Germinal center (tissue), 1 donor: Measurements from ENCODE around the gene EIF3D.

ENCODE experiments used
- DNase-seq: peaks from one replicate; pipeline ENCODE4 v3.0.0; 2012; ENCODE audit warnings: mixed read lengths, low spot score

EIF3D gene

GRCh38 chr22:36506637-36507517 is 22.1 kb downstream of the EIF3D start, which contains the start of gene FOXRED2:
Gene FOXRED2 (minus strand): TSS chr22:36507040. CDS start chr22:36506422, 618 bp downstream.
- peak; percentile 97 for DNase-seq

- DNase-seq: no peak
These were observed 22.8 kb downstream of the EIF3D start for GRCh38 chr22:36505998-36506635.

GRCh38 chr22:36497910-36498665 is 30.9 kb downstream of the EIF3D start:
- no peak for DNase-seq

DNA sequence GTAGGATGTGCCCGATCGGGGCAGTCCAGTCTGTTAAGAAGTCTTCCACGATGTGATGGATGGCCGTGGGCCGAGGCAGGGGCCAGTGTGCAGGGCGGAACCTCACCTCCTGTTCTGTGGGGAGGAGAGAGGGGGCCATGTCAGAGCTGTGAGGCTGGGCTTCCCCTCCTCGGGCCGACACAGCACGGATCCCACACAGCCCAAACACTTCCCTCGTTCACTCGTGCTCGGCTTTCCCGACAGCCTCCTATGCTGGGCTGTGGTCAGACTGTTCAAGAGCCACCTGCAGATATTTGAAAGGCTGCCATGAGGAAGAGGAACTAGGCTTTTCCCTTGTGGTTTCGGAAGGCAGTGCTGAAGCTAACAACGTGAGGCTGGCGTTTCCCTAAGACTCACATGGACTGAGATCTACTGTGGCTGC is 35.3 kb downstream of the EIF3D start:
- DNase-seq: peak; percentile 70

DNA sequence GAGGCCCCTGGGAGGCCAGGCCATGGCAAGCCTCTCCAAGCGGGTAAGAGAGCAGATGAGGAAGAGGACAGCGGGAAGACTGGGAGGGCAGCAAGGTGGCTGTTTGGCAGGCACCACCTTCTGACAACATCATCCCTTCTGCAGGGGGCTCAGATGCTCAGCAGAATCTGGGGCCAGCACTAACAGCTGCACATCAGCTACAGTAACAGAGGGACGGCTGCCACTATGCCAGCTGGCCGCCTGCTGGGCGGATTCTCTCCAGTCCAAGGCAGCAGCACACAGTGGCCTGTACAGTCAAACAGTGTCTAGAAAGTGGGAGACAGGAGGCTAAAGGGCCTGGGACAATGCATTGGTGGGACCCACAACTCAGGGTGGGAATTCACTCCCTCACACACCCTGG is 36.9 kb downstream of the EIF3D start:
- DNase-seq: no peak

GRCh38 chr22:36491155-36491554 is 37.8 kb downstream of the EIF3D start:
- DNase-seq: no peak

- no peak for DNase-seq
These were observed 42.2 kb downstream of the EIF3D start for GRCh38 chr22:36486619-36487384.

DNA sequence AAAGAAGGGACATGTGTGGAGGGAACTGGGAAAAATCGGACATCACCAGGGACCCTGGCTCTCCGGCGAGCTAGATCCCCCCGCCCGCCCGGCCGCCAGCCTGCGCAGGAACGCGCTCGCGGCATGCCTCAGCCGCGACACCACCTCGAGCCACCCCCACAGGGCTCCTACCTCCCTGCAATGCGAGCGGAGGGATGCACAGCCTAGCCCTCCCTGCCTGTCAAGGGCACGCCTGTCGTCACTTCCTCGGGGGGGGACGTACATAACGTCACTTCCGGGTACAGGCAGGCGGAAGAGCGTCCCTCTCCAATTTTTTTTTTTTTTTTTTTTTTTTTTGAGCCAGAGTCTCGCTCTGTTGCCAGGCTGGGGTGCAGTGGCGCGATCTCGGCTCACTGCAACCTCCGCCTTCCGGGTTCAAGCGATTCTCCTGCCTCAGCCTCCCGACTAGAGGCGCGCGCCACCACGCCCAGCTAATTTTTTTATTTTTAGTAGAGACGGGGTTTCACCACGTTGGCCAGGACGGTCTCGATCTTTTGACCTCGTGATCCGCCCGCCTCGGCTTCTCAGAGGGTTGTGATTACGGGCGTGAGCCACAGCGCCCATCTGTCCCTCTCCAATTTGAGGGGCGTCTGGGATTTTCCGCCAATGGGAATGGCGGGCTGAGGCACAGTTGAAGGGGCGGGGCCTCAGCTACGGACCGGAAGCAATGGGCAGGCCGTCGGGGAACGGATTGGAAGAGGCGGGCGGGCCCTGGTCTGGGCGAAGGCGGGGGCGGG is 47.4 kb downstream of the EIF3D start, which contains the start of gene TXN2:
Gene TXN2, minus strand, starts transcription at position 248 of the 776 bp plus-strand sequence. CDS start 803 bp downstream, outside the sequence.
- peak; percentile 96 for DNase-seq

GRCh38 chr22:36480941-36481392 is 48.0 kb downstream of the EIF3D start:
- DNase-seq: no peak

- no peak for DNase-seq
These were observed 50.0 kb downstream of the EIF3D start for GRCh38 chr22:36478966-36479365.

GRCh38 chr22:36475341-36475740 is 53.6 kb downstream of the EIF3D start:
- no peak for DNase-seq

- no peak for DNase-seq
These were observed 56.3 kb downstream of the EIF3D start for GRCh38 chr22:36472689-36473088.

DNA sequence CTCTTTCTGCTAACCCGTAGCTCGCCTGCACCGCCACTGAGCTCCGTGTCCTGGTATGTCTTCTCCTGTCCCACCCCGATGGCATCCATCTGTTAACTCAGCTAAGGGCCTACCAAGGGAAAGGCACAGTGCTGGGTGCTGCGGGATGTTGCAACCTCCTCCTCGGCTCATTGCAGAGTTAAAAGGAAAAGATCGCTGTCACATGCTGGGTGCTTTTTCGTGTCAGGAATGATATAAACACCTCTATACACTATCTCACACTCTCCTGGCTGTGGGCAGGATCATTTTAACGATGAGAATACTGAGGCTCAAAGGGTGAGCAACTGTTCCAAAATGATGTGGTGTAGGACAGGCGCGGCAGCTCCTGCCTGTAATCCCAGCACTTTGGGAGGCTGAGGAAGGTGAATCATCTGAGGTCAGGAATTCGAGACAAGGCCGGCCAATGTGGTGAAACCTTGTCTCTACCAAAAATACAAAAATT is 57.6 kb downstream of the EIF3D start:
- DNase-seq: no peak

GRCh38 chr22:36470994-36471331 is 58.0 kb downstream of the EIF3D start:
- no peak for DNase-seq

GRCh38 chr22:36470162-36470993 is 58.6 kb downstream of the EIF3D start:
- DNase-seq: peak; percentile 80

- no peak for DNase-seq
These were observed 59.8 kb downstream of the EIF3D start for GRCh38 chr22:36469094-36469710.

DNA sequence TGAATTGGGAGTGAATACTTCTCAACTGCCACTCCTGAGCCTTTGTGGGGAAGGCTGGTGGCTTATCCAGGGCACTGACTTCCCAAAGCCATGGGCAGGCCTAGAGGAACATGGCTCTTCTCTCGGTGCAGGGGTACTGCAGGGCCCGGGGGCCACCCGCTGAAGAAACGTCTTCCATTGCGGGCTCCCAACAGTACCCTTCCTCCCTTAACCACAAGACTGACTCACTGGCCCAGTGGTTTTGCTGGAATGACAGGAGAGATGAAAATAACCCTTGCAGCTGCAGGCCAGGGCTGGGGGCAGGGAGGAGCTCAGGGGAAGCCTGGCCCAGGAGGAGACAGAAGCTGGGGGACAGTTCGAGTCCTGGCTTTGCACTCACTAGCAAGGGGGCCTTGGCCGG is 61.0 kb downstream of the EIF3D start:
- no peak for DNase-seq

DNA sequence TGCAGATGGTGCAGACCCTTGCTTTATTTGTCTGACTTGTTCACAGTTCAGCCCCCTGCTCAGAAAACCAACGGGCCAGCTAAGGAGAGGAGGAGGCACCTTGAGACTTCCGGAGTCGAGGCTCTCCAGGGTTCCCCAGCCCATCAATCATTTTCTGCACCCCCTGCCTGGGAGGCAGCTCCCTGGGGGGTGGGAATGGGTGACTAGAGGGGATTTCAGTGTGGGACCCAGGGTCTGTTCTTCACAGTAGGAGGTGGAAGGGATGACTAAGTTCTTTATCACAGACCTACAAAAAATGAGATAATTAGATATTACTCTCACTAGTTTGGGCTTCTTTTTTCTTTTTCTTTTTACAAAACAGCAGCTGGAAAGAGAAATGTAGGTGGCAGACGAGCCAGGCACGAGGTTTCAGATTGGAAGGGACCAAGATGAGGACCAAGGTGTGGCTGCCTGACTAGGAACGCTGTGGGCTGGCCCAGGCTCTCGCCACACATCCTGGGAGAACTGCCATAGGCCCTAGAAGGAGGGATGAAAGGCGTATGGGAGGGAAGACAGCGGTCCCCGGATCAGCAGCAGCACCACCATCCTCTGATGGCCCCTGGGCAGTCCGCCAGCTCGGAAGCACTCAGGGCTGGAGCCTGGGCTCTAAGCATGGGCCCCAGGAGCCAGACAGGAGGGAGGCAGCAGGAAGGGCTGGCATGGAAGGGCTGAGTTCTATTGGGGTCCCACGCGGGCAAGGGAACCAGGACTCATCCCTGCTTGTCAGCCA is 61.7 kb downstream of the EIF3D start:
- no peak for DNase-seq

DNA sequence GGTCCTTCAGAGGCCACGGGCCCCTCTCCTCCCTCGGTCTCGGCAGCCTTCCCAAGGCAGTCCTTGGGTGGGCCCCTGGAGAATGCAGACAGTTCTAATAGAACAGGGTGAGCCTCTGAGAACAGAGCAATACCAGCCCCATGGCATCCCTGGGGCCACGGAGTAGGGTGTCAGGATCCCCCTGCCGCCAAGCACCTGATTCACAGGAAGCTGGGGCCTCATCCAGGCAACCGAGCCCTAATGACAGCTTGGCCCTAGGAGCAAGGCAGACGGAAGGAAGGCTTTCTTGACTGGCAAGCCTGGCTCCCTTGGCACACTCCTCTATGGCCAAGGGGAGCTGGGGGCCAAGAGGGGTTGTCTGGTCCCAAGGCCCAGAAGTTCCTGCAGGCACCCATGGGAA is 62.7 kb downstream of the EIF3D start:
- DNase-seq: no peak
